Progenitor cell of endocrine pancreas (in vitro differentiated cells): ENCODE data around the gene SMIM3. TPM values are rescaled to one million over a fixed set of nuclear protein-coding genes. Genes with fewer than 3 reads are reported as not detected.

Source experiments
- DNase-seq: peaks from one replicate; pipeline ENCODE4 v3.0.0; 2021; ENCODE audit warnings: low spot score; ENCODE audit not compliant: unreplicated experiment
- H3K27ac Mint-ChIP-seq: 2 replicates; pipeline ENCODE4 v1.8.0; 2021; ENCODE audit warnings: mild to moderate bottlenecking, moderate library complexity, mixed read lengths
- H3K27me3 Mint-ChIP-seq: 2 replicates; pipeline ENCODE4 v1.8.0; 2021; ENCODE audit warnings: mixed read lengths
- H3K36me3 Mint-ChIP-seq: 2 replicates; pipeline ENCODE4 v1.8.0; 2022; ENCODE audit warnings: mixed read lengths; ENCODE audit not compliant: insufficient read depth
- H3K4me1 Mint-ChIP-seq: 2 replicates; pipeline ENCODE4 v1.8.0; 2021; ENCODE audit warnings: low read depth, mixed read lengths
- H3K4me3 Mint-ChIP-seq: 2 replicates; pipeline ENCODE4 v1.8.0; 2021; ENCODE audit warnings: low read depth, mild to moderate bottlenecking, moderate library complexity, mixed read lengths
- H3K9me3 Mint-ChIP-seq: 2 replicates; pipeline ENCODE4 v1.8.0; 2021; ENCODE audit warnings: low read depth, mixed read lengths
- CTCF ChIP-seq: fragments of 200-600 bp; sonication (generic); IDR thresholded peaks from one replicate; pipeline ENCODE4 v1.5.0; 2021; ENCODE audit warnings: antibody characterized with exemption, mild to moderate bottlenecking; ENCODE audit not compliant: unreplicated experiment
- total RNA-seq: library from RNA; stranded (reverse); gene quantifications from 2 replicates; pipeline ENCODE4 v1.2.1, GENCODE V29; 2021

Gene SMIM3
- total RNA-seq, 1 donor from 2014 or later = 11.5 TPM

GRCh38 chr5:150753863-150754262 lies 24.7 kb upstream of the SMIM3 start:
- H3K27ac Mint-ChIP-seq = peak overlapping the region; percentile 60
- H3K27me3 Mint-ChIP-seq = no peaks in the 10 kb centered on the region
- H3K4me1 Mint-ChIP-seq = peaks cover 7% of the 10 kb centered on the region
- H3K4me3 Mint-ChIP-seq = no peak overlapping the region
- TF ChIP-seq CTCF = no peak
- peaks cover 34% of the 10 kb centered on the region for H3K36me3 Mint-ChIP-seq
- no peaks in the 10 kb centered on the region for H3K9me3 Mint-ChIP-seq
- no peak for DNase-seq

DNA sequence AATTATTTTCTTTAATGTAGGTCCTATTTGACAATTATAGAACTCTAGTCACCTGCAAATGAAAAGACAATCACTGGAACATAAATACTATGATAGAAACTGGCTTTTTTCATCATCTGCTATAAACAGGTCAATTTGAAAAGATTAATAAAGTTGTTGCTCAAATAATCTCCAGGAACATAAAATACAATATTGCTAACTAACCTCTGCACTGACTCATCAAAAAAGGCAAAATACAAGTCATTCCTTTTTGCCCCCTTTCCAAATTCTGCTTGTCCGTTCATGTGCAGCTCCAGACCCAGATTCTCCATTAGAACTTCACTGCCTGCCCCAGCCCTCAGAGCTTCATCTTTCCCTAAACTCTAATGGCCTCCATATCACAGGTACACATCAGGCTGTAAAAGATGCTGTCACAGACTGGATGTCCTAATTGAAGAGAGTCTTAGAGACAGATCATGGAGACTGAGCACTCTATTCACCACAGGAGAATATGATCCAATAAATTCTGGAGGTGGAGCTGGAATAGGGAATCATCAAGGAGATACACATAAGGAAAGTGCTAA lies 21.4 kb upstream of the SMIM3 start:
- Mint-ChIP-seq H3K9me3 (peaks cover 4% of the 10 kb centered on the region), H3K27me3 (no peaks in the 10 kb centered on the region), H3K4me3 (peak overlapping the region; percentile 10), H3K4me1 (peaks cover 10% of the 10 kb centered on the region), H3K36me3 (peaks cover 19% of the 10 kb centered on the region), H3K27ac (peak overlapping the region; percentile 6)
- no peak for TF ChIP-seq CTCF
- DNase-seq = no peak

GRCh38 chr5:150758203-150758530 lies 20.4 kb upstream of the SMIM3 start:
- H3K27ac Mint-ChIP-seq = no peak overlapping the region

DNA sequence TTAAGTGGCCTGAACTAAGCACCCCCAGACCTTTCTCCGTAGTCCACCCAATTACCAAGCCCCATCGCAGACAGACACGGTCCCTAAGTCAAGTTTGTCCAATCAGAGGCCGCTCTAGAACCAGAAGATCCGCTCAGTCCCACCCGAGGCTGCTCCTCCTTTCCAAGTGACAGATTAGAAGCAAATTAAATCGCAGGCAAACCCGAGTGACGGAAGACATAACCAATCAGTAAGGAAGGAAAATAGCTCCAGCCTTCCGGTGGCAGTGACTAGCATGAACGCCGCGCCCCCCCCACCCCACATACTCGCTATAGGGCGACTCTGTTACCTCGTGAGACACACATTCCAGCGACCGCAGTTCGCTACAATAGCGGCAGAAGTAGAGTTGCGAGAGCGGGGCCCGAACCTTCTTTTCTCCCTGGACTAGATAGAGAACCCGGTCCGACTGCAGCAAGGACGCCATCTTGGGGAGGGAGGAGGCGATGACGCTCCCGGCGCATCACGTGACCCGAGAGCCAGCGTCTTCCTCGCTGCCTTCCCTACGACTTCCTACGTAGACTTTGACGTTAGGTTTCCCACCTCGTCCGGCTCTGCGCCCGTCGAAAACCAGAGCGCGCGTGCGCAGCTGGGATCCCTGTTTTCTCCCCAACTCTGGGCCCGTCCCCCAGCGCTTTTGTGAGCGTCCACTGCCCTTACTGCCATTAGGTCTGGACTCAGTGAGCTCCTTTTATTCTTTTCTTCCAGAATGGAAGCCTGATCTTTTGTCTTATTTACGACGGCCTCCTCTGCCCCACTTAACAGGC lies 19.8 kb upstream of the SMIM3 start, which contains the start of gene DCTN4:
Gene DCTN4 (minus strand): TSS at position 487 of the 803 bp plus-strand sequence. CDS start 24 bp downstream, at position 463.
- H3K4me1 Mint-ChIP-seq = peaks cover 10% of the 10 kb centered on the region
- TF ChIP-seq CTCF = no peak

More at GRCh38 chr5:150758203-150758530, 20.4 kb upstream of the SMIM3 start:
- no peak for TF ChIP-seq CTCF
- peaks cover 4% of the 10 kb centered on the region for H3K9me3 Mint-ChIP-seq
- peaks cover 10% of the 10 kb centered on the region for H3K4me1 Mint-ChIP-seq
- no peak for DNase-seq
- H3K4me3 Mint-ChIP-seq = no peak overlapping the region
- no peaks in the 10 kb centered on the region for H3K27me3 Mint-ChIP-seq
- H3K36me3 Mint-ChIP-seq = peaks cover 18% of the 10 kb centered on the region

GRCh38 chr5:150759334-150759583 lies 19.3 kb upstream of the SMIM3 start:
- peaks cover 13% of the 10 kb centered on the region for H3K36me3 Mint-ChIP-seq
- no peak for DNase-seq
- H3K4me3 Mint-ChIP-seq = no peak overlapping the region
- H3K27ac Mint-ChIP-seq = no peak overlapping the region
- H3K4me1 Mint-ChIP-seq = peaks cover 10% of the 10 kb centered on the region
- H3K27me3 Mint-ChIP-seq = peaks cover 2% of the 10 kb centered on the region
- H3K9me3 Mint-ChIP-seq = peaks cover 4% of the 10 kb centered on the region
- TF ChIP-seq CTCF = no peak

More for the DNA sequence above, 19.8 kb upstream of the SMIM3 start, which contains the start of gene DCTN4:
- Mint-ChIP-seq H3K27ac (no peak within 1 kb of the TSS), H3K4me3 (no peak within 1 kb of the TSS), H3K36me3 (peaks cover 13% of the 10 kb centered on the region), H3K27me3 (peaks cover 2% of the 10 kb centered on the region), H3K9me3 (peaks cover 4% of the 10 kb centered on the region)
- peak; percentile 85 for DNase-seq
